Subcutaneous abdominal adipose tissue (tissue), 5 donors: ENCODE measurements around the gene CDH11.

ENCODE experiments used
- H3K27ac ChIP-seq: one replicate; pipeline ENCODE4 v1.7.0; 2013; ENCODE audit warnings: low read depth, mild to moderate bottlenecking, inconsistent platforms, low read length, moderate library complexity
- H3K27me3 ChIP-seq, 5 donors: one replicate each; pipeline ENCODE4 v1.7.0; 2013; ENCODE audit warnings: low read length in 5 of 5, inconsistent platforms in 1 of 5; ENCODE audit not compliant: control insufficient read depth in 5 of 5, insufficient read depth in 4 of 5
- H3K36me3 ChIP-seq, 5 donors: one replicate each; pipeline ENCODE4 v1.7.0; 2013; ENCODE audit warnings: low read length in 5 of 5; ENCODE audit not compliant: control insufficient read depth in 5 of 5, insufficient read depth in 5 of 5
- H3K4me1 ChIP-seq, 5 donors: one replicate each; pipeline ENCODE4 v1.7.0; 2013; ENCODE audit warnings: low read length in 5 of 5, mild to moderate bottlenecking in 3 of 5, moderate library complexity in 1 of 5; ENCODE audit not compliant: control insufficient read depth in 5 of 5, insufficient read depth in 5 of 5
- H3K4me3 ChIP-seq, 5 donors: one replicate each; pipeline ENCODE4 v1.7.0; 2013; ENCODE audit warnings: low read length in 5 of 5, low read depth in 1 of 5
- H3K9ac ChIP-seq, 5 donors: one replicate each; pipeline ENCODE4 v1.7.0; 2013; ENCODE audit warnings: low read length in 5 of 5, mild to moderate bottlenecking in 4 of 5, moderate library complexity in 3 of 5
- H3K9me3 ChIP-seq, 5 donors: one replicate each; pipeline ENCODE4 v1.7.0; 2013; ENCODE audit warnings: low read length in 5 of 5; ENCODE audit not compliant: control insufficient read depth in 5 of 5
- donor health status: healthy.
- donor health status: healthy.
- donor health status: healthy.
- donor health status: healthy.
- donor health status: healthy.

The CDH11 gene

GRCh38 chr16:65124596-65124995 lies 2.7 kb upstream of the CDH11 start:
- Histone ChIP-seq H3K27me3 (peaks cover 19 to 32% (median 30%) of the 10 kb centered on the region in 5 donors), H3K4me1 (peaks cover 0 to 38% (median 33%) of the 10 kb centered on the region in 5 donors), H3K4me3 (no peak overlapping the region), H3K27ac (no peak overlapping the region), H3K36me3 (no peaks in the 10 kb centered on the region), H3K9ac (no peak overlapping the region), H3K9me3 (no peaks in the 10 kb centered on the region)

GRCh38 chr16:65124212-65124548 lies 2.3 kb upstream of the CDH11 start:
- no peaks in the 10 kb centered on the region for H3K36me3 ChIP-seq
- peaks cover 0 to 38% (median 33%) of the 10 kb centered on the region in 5 donors for H3K4me1 ChIP-seq
- H3K27ac ChIP-seq, result no peak overlapping the region
- H3K9ac ChIP-seq, result no peak overlapping the region
- no peaks in the 10 kb centered on the region for H3K9me3 ChIP-seq
- peak overlapping the region in 4 of 5 donors; percentile 63 to 72 (median 72) for H3K4me3 ChIP-seq
- H3K27me3 ChIP-seq, result peaks cover 19 to 32% (median 30%) of the 10 kb centered on the region in 5 donors

GRCh38 chr16:65123396-65124211 lies 1.7 kb upstream of the CDH11 start:
- Histone ChIP-seq H3K36me3 (no peaks in the 10 kb centered on the region), H3K4me1 (peaks cover 0 to 38% (median 33%) of the 10 kb centered on the region in 5 donors), H3K9ac (peak overlapping the region in 4 of 5 donors; percentile 46 to 58 (median 50)), H3K27me3 (peaks cover 19 to 34% (median 30%) of the 10 kb centered on the region in 5 donors), H3K27ac (peak overlapping the region; percentile 65), H3K9me3 (no peaks in the 10 kb centered on the region), H3K4me3 (peak overlapping the region; percentile 63 to 86 (median 72))

GRCh38 chr16:65122724-65123395 lies 997 bp upstream of the CDH11 start:
- Histone ChIP-seq H3K9me3 (no peaks in the 10 kb centered on the region), H3K9ac (peak overlapping the region in 4 of 5 donors; percentile 46 to 58 (median 50)), H3K27ac (peak overlapping the region; percentile 65), H3K27me3 (peaks cover 19 to 34% (median 30%) of the 10 kb centered on the region in 5 donors), H3K36me3 (no peaks in the 10 kb centered on the region), H3K4me3 (peak overlapping the region; percentile 63 to 86 (median 72)), H3K4me1 (peaks cover 0 to 41% (median 33%) of the 10 kb centered on the region in 5 donors)

GRCh38 chr16:65120831-65121721 lies 787 bp downstream of the CDH11 start:
- Histone ChIP-seq H3K4me1 (peaks cover 0 to 41% (median 33%) of the 10 kb centered on the region in 5 donors), H3K4me3 (peak overlapping the region; percentile 48 to 69 (median 64)), H3K27ac (peak overlapping the region; percentile 57), H3K27me3 (peaks cover 19 to 34% (median 30%) of the 10 kb centered on the region in 5 donors), H3K9me3 (no peaks in the 10 kb centered on the region), H3K36me3 (no peaks in the 10 kb centered on the region), H3K9ac (peak overlapping the region in 3 of 5 donors; percentile 4 to 57 (median 53))

- Histone ChIP-seq H3K27me3 (peaks cover 19 to 34% (median 30%) of the 10 kb centered on the region in 5 donors), H3K4me3 (peak overlapping the region; percentile 36 to 69 (median 64)), H3K4me1 (peaks cover 0 to 41% (median 33%) of the 10 kb centered on the region in 5 donors), H3K9me3 (no peaks in the 10 kb centered on the region), H3K9ac (peak overlapping the region in 3 of 5 donors; percentile 4 to 43 (median 11)), H3K36me3 (no peaks in the 10 kb centered on the region), H3K27ac (peak overlapping the region; percentile 57)
Observed at GRCh38 chr16:65120461-65120830, 1.4 kb downstream of the CDH11 start.

GRCh38 chr16:65119901-65120401 lies 1.9 kb downstream of the CDH11 start:
- Histone ChIP-seq H3K27me3 (peaks cover 19 to 34% (median 30%) of the 10 kb centered on the region in 5 donors), H3K4me3 (peak overlapping the region in 4 of 5 donors; percentile 36 to 69 (median 64))

GRCh38 chr16:65119435-65119834 lies 2.4 kb downstream of the CDH11 start:
- Histone ChIP-seq H3K27ac (peak overlapping the region; percentile 57), H3K27me3 (peaks cover 19 to 30% (median 29%) of the 10 kb centered on the region in 5 donors)

More at GRCh38 chr16:65119901-65120401, 1.9 kb downstream of the CDH11 start:
- Histone ChIP-seq H3K9ac (peak overlapping the region in 1 of 5 donors; percentile 35), H3K9me3 (no peaks in the 10 kb centered on the region), H3K27ac (peak overlapping the region; percentile 57), H3K36me3 (no peaks in the 10 kb centered on the region), H3K4me1 (peaks cover 0 to 41% (median 33%) of the 10 kb centered on the region in 5 donors)

GRCh38 chr16:65118871-65119270 lies 3.0 kb downstream of the CDH11 start:
- Histone ChIP-seq H3K9ac (no peak overlapping the region), H3K4me3 (no peak overlapping the region), H3K27ac (no peak overlapping the region), H3K36me3 (no peaks in the 10 kb centered on the region), H3K27me3 (peaks cover 15 to 25% (median 24%) of the 10 kb centered on the region in 5 donors), H3K9me3 (no peaks in the 10 kb centered on the region), H3K4me1 (peaks cover 0 to 38% (median 31%) of the 10 kb centered on the region in 5 donors)

More at GRCh38 chr16:65119435-65119834, 2.4 kb downstream of the CDH11 start:
- H3K9ac ChIP-seq, result no peak overlapping the region
- H3K4me1 ChIP-seq, result peaks cover 0 to 41% (median 33%) of the 10 kb centered on the region in 5 donors
- H3K9me3 ChIP-seq, result no peaks in the 10 kb centered on the region
- H3K4me3 ChIP-seq, result no peak overlapping the region
- no peaks in the 10 kb centered on the region for H3K36me3 ChIP-seq
